GM19238 (cell line): ENCODE results near the gene ZNF521.

Source experiments
- DNase-seq: peaks from one replicate; pipeline ENCODE4 v3.0.0; 2011; ENCODE audit warnings: low spot score; ENCODE audit not compliant: insufficient read length

The ZNF521 gene

GRCh38 chr18:25351777-25352628, at the start of gene ZNF521:
ZNF521 (minus strand) TSS chr18:25352166; CDS start chr18:25350946, 1,220 bp downstream.
- peak; percentile 49 for DNase-seq

GRCh38 chr18:25399554-25399953, 47.6 kb upstream of the ZNF521 start:
- no peak for DNase-seq

- DNase-seq, result no peak
Observed at GRCh38 chr18:25392192-25392591, 40.2 kb upstream of the ZNF521 start.

- no peak for DNase-seq
Observed at GRCh38 chr18:25373432-25374179, 21.6 kb upstream of the ZNF521 start.

GRCh38 chr18:25370391-25370790, 18.4 kb upstream of the ZNF521 start:
- DNase-seq, result no peak

- no peak for DNase-seq
Observed at GRCh38 chr18:25365242-25365641, 13.3 kb upstream of the ZNF521 start.

GRCh38 chr18:25364732-25365131, 12.8 kb upstream of the ZNF521 start:
- no peak for DNase-seq

- DNase-seq, result no peak
Observed at GRCh38 chr18:25360301-25360899, 8.4 kb upstream of the ZNF521 start.

- DNase-seq, result no peak
Observed at GRCh38 chr18:25353080-25353479, 1.1 kb upstream of the ZNF521 start.

- no peak for DNase-seq
Observed at GRCh38 chr18:25352629-25353005, 651 bp upstream of the ZNF521 start.

GRCh38 chr18:25351280-25351775, 638 bp downstream of the ZNF521 start:
- DNase-seq, result no peak

- DNase-seq, result peak; percentile 36
Observed at GRCh38 chr18:25350489-25351251, 1.3 kb downstream of the ZNF521 start.

GRCh38 chr18:25349926-25350487, 2.0 kb downstream of the ZNF521 start:
- no peak for DNase-seq

GRCh38 chr18:25349131-25349925, 2.6 kb downstream of the ZNF521 start:
- DNase-seq, result no peak

GRCh38 chr18:25348386-25349130, 3.4 kb downstream of the ZNF521 start:
- DNase-seq, result no peak

- DNase-seq, result no peak
Observed at GRCh38 chr18:25346561-25346960, 5.4 kb downstream of the ZNF521 start.

- DNase-seq, result no peak
Observed at GRCh38 chr18:25345081-25345866, 6.7 kb downstream of the ZNF521 start.

GRCh38 chr18:25341831-25342230, 10.1 kb downstream of the ZNF521 start:
- DNase-seq, result no peak

- DNase-seq, result no peak
Observed at GRCh38 chr18:25340762-25341161, 11.2 kb downstream of the ZNF521 start.
